Gastrocnemius medialis (tissue), 4 donors: ENCODE data around the gene RHEX.

ENCODE experiments used
- POLR2A ChIP-seq, 2 donors: fragments of 450-650 bp; IDR thresholded peaks; one replicate each; pipeline ENCODE4 v1.6.1; 2017; ENCODE audit warnings: antibody characterized with exemption in 2 of 2, mild to moderate bottlenecking in 2 of 2, moderate library complexity in 2 of 2
- TF ChIP-seq, protein P1 (sequence below), 5 experiments: fragments of 450-650 bp in 3 of 5; fragments of 200-600 bp in 2 of 5; sonication (generic) in 2 of 5; IDR thresholded peaks in 4 of 5; conservative IDR thresholded peaks in 1 of 5; 1 replicate in 4 of 5; 2 replicates in 1 of 5; pipeline ENCODE4 v1.5.1; 2016 to 2019; ENCODE audit warnings: antibody characterized with exemption in 5 of 5, mild to moderate bottlenecking in 3 of 5, moderate library complexity in 3 of 5

DNA sequence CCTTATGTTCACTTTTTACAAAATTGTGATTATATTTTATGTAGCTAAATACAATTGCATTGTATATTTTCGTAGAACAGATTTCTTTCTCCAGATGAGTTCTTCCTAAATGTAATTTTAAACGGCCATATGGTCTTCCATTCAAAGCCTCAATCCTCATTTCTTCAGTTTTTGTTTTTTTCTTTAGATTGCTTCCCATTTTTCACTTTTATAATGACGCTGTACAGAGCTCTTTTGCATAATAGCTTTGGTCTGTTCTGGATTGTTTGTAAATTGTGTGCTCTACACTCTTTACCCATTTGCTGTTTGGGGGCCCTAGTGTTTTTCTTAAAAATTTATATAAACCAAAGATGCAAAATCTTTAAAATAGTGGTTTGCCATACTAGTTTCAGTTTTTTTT is 36.4 kb downstream of the RHEX start:
- TF ChIP-seq, protein P1, sequence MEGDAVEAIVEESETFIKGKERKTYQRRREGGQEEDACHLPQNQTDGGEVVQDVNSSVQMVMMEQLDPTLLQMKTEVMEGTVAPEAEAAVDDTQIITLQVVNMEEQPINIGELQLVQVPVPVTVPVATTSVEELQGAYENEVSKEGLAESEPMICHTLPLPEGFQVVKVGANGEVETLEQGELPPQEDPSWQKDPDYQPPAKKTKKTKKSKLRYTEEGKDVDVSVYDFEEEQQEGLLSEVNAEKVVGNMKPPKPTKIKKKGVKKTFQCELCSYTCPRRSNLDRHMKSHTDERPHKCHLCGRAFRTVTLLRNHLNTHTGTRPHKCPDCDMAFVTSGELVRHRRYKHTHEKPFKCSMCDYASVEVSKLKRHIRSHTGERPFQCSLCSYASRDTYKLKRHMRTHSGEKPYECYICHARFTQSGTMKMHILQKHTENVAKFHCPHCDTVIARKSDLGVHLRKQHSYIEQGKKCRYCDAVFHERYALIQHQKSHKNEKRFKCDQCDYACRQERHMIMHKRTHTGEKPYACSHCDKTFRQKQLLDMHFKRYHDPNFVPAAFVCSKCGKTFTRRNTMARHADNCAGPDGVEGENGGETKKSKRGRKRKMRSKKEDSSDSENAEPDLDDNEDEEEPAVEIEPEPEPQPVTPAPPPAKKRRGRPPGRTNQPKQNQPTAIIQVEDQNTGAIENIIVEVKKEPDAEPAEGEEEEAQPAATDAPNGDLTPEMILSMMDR (IDR thresholded peaks at IDR 0.05 in 4 of 5, conservative IDR thresholded peaks at IDR 0.05 in 1 of 5), result no peak
- TF ChIP-seq POLR2A (IDR thresholded peaks at IDR 0.05), result no peak
